ENCODE results near the gene AOAH.

DNA sequence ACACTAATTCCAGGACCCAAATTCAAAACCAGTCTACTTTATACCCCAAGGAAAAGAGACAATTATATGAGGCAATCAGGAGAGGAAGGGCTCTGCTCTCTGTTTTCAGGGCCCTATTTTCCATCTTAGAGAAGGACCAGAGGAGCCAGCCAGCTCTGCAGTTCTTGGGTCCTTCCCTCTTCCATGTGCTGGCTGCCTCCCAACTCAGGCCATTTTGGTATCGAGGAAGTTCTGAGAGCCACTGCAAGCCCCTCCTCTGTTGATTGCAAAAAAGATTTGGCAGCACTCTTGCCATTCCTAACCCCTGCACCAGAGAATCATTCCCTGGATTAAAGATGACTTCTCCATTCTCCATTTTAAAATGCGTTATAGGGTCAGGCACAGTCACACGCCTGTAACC lies 151.2 kb downstream of the AOAH start:
- TF ChIP-seq, protein P1, sequence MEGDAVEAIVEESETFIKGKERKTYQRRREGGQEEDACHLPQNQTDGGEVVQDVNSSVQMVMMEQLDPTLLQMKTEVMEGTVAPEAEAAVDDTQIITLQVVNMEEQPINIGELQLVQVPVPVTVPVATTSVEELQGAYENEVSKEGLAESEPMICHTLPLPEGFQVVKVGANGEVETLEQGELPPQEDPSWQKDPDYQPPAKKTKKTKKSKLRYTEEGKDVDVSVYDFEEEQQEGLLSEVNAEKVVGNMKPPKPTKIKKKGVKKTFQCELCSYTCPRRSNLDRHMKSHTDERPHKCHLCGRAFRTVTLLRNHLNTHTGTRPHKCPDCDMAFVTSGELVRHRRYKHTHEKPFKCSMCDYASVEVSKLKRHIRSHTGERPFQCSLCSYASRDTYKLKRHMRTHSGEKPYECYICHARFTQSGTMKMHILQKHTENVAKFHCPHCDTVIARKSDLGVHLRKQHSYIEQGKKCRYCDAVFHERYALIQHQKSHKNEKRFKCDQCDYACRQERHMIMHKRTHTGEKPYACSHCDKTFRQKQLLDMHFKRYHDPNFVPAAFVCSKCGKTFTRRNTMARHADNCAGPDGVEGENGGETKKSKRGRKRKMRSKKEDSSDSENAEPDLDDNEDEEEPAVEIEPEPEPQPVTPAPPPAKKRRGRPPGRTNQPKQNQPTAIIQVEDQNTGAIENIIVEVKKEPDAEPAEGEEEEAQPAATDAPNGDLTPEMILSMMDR (IDR thresholded peaks at IDR 0.05) = no peak
- no peak for TF ChIP-seq EZH2phosphoT487 (IDR thresholded peaks at IDR 0.05)

All from neural progenitor cell (in vitro differentiated cells).